Stimulated activated CD4-positive, alpha-beta T cell treated with anti-CD3 and anti-CD28 coated beads, Interleukin-1b, Interleukin-23, amount 100 ng/mL, for 4 hours (primary cell): ENCODE data around the gene ZNF598.

Source experiments
- DNase-seq, 2 donors: peaks; one replicate each; pipeline ENCODE4 v3.0.0-alpha.2; 2020; ENCODE audit warnings: low read depth in 2 of 2

The ZNF598 gene

DNA sequence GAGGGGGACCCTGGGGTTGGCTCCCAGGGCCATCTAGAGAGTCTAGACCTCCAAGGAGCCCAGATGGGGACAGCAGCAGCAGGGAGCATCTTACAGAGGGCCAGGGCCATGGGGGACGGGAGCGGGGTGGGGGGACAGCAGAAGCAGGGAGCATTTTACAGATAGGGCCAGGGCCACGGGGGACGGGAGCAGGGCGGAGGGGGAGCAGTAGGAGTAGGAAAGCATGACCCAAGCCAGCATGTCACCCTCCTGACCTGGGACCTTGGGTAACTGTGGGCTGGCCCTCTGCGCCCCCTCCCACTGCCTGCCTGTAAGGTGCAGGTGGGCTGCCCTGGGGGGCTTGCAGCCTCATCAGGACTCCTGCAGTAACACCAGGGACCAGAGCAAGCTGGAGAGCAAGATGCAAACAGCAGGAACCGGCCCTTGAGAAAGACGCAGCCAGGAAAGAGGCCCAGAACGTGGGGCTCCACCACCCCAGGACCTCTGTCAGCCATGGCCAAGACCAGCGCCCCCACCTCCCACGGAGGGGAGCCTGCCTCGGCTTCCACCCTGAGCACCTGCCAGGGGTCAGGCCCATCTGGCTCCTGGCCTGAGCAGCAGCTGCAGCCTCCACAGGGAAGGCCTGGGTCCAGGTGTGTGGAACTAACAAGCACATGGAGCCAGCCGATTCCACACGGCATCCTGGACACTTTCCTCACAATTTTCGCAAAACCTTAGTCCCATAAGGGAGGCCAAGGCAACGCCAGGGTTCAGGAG is 2.4 kb downstream of the ZNF598 start:
- DNase-seq, result no peak

DNA sequence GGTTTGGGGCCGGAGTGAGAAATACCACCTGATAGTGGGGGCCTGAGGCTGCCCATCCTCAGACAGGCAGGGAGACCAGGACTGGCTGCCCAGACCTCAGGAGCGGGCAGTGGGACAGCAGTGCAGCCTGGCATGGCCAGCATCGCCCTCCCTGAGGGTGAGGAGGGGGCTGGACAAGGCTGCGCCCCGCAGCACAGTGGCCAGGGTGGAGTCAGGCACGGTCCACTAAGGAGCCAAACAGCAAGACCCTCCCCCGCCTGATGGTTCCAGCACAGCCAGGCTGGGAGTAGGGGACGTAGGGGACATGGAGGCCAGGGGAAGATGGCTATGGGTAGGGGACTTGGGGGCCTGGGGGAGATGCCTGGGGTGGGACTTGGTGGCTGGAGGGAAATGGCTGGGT is 3.3 kb downstream of the ZNF598 start:
- DNase-seq, result no peak

DNA sequence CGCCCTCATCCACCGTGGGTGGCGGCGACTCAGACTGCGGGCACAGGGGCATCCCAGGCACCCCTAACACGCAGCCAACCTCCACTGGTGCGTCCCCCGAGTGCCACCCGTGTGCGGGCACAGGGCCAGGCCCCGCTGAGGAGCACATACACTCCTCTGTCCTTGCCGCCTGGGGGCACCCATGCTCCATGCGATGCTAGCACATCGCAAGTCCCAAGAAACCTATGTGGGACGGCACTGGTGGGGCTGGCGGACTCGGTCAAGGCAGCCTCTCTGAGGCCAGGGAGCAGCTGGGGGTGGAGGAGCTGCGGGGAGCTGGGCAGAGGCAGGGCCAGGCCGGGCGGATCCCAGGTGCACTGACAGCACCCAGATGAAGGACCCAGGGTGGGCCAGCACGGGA is 4.0 kb downstream of the ZNF598 start:
- DNase-seq, result no peak

DNA sequence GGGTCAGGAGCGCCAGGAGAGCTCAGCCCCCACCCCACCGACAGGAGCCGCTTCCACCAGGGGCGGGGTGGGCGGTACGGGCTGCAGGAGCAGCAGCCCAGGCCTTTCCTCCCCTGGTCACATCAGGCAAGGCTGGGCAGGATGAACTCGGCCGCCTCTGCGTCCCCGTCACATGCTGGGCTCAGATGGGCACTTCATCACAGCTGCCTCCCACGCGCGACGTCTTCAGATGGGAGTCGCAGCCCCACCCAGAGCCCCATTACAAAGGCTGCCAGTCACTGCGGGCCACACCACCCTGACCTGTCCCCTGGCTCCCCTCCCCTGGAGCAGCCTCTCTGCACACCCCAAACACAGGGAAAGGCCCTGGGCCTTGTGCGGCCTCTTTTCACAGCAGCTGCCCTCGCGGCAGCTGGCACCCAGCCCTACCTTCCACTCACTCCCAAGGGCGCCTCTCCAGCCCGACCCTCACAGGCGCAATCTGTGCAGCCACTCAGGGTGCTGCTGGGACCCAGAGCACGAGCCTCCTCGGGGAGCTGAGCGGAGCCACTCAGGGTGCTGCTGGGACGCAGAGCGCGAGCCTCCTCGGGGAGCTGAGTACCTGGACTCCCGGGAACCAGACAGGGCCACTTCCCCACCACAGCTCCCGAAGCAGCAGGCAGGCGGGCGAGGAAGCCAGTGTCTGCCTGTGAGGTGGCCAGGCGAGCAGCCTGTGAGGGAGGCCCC is 4.7 kb downstream of the ZNF598 start:
- DNase-seq, result no peak

DNA sequence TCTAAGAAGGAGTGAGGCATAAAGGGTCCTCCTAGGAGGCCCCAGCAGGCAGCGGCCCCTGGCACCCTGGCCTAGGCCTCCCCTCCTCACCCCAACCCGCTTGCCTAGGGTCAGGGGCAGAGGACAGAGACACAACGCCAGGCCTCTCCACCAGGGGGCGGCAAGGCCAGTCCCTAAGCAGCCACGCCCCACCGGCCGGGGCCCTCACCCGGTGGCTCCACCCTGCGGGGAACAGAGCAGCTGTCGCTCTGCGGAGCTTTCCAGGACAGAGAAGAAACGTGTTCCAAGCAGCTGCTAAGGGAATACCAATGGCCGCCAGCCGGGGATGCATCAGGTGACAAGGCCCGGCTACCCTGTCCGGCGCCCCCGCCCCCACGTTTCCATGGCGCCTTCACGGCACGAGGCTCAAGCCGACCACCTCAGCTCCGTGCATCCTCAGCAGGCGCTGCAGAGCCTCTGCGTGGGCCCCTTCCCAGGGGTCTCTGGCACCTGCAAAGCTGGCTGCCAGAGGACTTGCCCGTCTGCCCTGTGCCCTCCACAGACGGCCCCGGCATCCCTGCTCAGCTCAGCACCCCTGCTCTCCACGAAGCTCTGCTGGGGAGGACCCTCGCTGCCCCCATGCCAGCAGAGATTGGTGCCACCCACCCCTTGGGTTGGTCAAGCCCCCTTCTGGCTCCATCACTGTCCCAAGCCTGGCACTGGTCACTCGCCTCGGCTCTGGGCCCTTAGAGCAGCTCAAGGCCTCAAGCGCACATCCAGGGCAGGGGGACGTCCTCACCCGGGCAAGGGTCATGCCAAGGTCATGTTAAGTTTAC is 5.6 kb downstream of the ZNF598 start:
- DNase-seq, result peak; percentile 71 to 85

DNA sequence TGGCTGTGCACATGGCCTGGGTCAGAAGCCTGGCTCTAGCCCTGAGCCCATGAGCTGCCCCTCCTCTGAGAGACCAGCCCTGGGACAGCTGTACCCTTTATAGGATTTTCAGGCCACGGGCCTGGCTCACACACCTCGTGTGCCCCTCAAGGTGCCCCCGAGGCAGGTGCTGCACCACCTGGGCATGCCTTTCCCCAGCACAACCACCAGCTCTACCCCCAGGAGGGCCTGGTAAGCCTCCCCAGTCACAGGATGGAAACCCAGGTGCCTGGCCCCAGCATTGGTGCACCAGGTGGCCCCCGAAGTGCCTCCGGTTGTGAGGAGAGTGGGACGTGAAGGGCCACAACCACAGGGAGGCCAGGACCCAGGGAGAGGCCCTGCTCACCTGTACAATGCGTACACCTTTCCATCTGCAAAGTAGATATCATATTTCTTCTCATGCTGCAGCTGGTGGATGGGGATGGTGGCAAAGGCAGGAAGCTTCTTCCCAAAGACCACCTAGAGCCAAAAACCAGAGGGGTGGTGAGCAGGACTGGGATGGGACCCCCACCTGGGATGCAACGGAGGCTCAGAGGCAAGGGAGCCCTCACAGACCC is 6.3 kb downstream of the ZNF598 start:
- no peak for DNase-seq

DNA sequence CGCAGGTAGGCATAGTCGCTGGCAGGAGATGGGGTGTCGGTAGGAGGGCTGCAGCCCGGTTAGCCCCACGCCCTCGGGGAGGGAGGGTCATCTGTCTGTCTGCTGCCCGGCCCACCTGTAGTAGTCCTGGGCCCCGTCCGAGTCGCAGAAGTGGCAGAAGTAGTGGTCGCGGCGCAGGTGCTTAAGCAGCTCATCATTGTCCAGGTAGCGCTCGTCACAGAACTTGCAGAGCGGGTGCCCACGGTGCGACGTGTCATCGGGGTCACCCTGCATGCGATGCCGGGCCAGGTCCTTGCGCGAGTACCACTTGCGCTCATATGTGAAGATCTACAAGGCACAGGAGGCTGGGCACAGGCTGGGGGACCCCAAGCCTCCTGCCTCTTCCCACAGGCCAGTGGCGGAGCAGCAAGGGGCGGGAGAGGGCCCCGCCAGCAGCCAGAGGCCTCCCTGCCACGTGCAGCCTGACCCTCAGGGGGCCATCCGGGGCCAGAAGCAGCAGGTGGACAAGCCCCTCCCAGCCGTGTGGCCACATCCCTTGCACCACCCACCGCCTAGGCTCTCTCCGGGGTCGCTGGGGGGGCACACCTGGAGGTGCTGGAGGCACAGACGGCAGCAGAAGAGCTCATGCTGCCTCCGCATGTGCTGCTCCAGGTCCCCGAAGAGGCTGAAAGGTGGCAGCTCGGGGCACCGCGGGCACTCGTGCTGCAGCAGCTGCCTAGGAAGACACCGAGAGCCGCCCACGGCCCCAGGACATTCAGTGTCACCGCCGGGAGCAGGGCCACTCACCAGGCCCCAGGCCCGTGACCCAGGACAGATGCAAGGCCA is 7.0 kb downstream of the ZNF598 start:
- no peak for DNase-seq

DNA sequence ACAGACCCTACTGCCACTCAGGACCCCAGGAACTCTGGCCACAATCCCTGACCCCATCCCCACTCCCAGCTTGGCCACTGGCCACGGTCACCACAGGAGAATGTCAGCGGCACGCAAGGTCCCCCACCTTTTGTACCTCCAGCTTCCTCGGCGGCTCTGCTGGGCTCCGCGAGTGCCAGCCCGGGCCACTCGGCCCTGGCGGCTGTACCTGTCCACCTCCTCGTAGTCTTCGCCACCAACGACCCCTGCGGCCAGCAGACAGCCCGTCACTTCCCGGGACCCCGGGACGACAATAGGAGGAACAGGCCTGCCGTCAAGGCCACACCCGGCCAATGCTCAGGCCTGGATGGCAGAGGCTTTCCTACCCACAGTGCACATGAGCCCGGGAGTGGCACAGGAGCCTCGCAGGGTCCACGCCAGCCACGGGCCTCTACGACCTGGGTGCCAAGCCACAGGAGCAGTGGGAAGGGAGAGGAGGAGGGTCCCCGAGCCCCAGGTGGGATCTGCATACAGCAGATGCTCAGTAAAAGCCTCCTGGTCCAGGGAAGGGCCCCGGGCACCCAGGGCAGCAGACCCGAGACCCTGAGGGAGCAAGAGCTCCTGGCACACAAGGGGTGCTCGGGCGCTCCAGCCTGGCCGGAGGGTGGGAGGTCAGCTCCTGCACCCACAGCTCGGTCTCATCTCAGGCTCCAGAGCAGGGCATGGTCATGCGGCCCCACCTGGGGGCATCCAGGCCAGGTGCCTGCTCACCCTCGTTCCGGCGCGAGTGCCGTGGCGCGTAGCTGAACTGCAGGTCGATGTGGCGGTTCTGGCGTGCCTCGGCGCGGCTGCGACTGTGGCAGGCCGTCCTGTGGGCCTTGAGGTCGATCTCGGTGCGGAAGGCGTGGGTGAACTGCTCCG is 7.9 kb downstream of the ZNF598 start:
- no peak for DNase-seq

DNA sequence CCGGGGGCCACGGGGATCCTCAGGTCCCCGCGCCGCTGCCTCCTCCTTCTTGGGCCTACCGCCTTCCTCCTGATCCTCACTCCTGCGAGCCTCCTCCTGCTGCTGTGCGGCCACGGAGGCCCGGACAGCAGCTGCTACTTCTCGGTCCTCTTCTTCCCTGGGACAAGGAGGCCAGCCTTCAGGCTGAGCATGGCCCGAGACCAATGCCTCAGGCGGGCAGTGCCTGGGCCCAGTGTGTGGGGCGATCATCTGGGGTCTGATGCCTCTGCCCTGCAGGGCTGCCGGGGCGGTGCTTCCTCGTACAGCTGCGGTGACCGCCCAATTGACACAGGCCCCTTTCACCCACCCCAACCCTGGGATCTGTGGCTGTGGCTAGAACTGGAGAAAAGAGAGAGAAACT is 8.6 kb downstream of the ZNF598 start:
- no peak for DNase-seq

DNA sequence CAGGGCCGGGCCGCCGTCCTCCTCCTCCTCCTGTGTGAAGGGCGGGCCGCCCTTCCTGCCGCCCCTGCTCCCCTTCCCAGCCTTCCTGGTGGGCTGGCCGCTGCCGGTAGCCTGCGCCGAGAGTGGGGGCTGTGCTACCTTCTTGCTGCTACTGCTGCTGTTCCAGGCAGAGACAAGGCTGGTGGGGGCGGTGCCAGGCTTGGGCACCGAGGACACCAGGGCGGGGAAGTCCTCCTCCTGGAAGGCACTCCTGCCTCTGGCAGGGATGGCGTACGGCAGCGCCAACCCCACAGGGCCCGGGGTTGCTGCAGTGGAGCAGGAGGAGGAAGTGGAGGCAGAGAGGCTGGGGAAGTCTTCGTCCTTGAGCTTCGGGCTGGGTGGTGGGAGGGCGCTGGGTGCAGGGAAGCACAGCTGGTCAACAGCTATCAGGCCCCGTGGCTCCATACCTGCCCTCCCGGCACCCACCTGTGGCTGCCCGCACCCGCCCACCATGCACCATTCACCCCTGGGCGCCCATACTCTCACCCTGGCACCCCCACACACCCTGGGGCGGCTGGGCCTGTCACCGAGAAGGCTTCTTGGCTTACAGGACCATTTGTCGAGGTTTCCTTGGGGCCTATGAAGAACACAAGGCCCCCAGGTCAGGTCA is 9.6 kb downstream of the ZNF598 start:
- DNase-seq, result no peak

DNA sequence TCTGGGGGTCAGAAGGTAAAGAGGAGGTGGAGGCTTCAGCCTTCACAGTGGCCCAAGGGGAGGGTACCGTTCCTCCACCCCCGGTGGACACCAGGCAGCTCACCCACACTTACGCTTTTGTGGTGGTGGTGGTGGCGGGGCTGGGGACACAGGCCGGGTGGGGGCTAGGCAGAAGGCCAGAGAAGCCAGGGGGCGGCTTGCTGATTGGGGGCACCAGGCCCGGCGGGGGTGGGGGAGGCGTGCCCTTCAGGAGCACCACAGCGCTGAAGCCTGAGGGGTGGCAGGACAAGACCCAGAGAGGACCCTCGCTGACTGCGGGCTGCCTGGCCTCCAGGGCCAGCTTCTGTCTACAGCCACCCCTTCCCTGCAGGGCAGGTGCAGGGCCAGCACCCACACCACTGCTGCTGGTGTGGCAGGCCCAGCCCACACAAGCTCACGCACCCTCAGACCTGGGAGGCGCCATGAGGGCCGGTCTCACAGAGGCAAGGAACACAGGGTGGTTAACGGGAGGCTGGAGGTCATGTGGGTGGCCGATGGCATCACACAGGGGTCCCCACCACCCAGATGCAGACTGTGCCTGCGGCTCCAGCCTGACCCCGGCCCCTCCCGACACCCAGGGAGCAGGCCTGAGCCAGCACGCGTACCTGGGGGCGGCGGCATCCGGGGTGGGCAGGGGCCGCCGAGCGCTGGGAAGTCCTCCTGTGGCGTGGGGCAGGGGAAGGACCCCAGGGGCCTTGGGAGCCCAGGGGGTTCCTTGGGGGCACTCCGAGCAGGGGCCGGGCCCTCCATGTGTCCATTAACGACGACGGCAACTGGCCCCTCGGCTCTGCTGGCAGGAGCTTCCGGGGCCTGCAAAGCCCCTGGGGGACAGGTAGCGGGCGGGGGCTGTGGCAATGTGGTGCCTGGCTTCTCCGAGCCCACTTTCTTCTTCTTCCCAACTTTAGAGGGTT is 10.5 kb downstream of the ZNF598 start:
- DNase-seq, result no peak

DNA sequence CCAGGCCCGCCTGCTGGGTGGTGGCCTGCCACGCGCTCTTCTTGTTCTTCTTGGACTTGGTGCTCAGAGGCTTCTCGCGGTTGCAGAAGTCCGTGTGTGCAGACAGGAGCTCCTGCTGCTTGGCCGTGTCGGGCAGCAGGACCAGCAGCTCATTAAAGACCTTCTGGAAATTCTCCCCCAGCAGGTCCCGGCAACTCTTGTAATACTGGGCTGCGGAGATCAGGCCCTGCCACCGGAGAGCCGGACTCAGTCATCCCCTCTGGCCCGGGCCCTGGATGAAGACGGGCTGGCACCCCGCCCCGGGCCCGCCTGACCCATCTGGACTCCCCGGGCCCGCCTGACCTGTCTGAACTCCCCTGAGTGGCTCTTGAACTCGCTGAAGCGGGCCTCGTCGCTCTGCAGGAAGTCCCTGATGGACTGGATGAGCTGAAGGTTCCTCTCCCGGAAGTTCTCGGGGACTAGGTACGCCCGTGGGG is 11.2 kb downstream of the ZNF598 start:
- DNase-seq, result no peak

DNA sequence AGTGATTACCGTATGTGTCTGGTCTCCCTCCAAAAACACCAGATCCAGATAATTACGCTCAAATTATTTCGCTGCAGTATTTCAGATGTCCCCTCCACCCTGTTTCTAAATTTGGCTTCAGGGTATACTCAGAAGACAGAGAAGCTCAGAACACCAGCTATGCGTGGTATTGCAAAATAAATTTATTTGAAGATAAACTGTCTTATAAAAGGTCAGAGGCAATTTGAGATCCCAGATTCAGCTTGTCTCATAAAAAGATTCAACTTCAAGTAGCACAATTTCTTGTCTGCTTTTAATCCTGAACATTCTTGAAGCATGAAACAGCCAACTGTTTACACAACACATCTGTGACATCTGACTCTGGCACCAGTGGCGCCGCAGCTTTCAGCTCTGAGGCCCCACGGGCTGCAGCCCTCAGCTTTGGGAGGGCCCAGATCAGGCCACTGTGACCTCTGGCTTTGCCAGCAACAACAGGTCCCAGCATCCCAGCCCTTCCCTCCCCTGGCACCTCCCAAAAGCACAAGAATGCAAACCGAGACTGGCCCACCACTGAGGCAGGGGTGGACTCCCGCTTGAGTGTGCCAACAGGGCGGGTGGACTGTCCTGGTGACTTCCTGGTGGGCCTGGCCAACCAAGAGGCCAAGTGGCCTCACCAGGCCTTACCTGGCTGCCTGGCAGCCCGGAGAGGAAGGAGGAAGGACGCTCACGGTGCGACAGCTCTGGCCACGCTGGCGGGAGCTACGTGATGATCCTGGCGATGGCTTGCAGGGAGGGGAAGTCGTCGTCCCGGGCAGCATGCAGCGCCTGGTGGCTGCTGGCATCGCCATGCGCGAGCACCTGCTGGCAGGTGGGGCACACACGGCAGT is 11.9 kb downstream of the ZNF598 start:
- no peak for DNase-seq

DNA sequence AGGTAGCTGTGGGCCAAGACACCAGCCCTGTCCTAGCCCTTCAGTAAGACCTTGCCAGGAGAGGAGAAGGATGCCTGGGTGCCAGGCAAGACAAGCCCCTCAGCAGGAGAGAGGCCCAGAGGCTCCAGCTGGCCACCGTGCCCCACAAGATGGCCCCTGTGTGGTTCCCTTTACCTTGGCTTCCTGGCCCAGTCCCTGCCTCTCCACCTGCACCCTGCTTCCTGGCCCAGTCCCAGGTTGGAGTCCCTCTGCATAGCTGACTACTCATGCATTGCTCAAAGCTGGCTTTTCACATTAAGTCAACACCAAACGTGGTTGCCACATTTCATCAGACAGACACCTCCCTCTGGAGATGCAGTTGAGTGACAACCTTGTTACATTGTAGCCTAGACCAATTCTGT is 15.9 kb downstream of the ZNF598 start:
- no peak for DNase-seq

DNA sequence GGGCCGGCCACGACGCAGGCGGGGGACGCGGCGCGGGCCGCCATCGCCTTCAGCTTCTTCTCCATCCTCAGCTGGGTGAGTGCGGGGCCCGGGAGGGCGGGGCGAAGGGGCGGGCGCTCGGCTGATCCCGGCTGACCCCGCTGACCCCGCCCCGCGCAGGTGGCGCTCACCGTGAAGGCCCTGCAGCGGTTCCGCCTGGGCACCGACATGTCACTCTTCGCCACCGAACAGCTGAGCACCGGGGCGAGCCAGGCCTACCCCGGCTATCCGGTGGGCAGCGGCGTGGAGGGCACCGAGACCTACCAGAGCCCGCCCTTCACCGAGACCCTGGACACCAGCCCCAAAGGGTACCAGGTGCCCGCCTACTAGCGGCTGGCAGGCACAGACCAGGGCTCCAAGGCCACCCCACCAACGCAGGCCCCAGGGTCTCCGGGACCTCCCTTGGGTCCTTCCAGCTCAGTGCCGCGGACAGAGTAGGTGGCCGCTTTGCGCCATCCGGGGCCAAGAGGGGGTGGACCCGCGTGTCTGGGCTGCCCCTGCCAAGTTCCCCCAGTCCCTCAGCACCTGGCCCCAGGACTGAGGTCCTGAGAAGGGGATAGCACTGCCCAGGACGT is 16.8 kb downstream of the ZNF598 start:
- no peak for DNase-seq

DNA sequence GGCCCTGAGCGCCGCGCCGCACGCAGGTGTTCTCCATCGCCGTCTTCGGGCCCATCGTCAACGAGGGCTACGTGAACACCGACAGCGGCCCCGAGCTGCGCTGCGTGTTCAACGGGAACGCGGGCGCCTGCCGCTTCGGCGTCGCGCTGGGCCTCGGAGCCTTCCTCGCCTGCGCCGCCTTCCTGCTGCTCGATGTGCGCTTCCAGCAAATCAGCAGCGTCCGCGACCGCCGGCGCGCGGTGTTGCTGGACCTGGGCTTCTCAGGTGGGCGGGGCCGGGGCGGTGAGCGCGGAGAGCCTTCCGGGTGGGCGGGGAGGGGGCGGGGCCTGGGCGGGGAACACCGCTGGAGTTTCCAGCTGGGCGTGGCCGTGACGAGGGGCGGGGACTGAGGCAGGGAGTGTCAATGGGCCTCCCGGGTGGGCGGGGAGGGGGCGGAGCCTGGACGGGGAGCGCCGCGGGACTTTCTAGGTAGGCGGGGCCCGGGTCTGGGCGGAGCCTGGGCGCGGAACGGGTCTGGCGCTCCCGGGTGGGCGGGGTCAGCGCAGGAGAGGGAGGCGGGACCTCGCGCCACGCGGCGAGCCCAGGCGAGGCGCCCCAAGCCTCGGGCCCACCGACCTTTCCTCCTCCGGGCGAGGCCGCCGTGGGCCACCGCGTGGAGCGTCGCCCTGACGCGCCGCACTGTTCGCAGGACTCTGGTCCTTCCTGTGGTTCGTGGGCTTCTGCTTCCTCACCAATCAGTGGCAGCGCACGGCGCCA is 17.5 kb downstream of the ZNF598 start:
- DNase-seq, result peak; percentile 99
